Measurements from ENCODE around the gene DPH1.

DPH1 gene

GRCh38 chr17:1996800-1997288 is 33.1 kb upstream of the DPH1 start:
- no peak overlapping the region for H3K27ac ChIP-seq (ENCODE audit: extremely low read depth, low read depth, low read length)
- POLR2A ChIA-PET = interaction anchor here (0.7 to 1.2 kb wide), 4 partner anchors 13 to 161 kb away, joined by 3 to 8 read pairs (median 3); partner anchors contain the start of gene RTN4RL1
- TF ChIP-seq ZBTB6 (tag by site-specific recombination; IDR thresholded peaks at IDR 0.05) = no peak
- TF ChIP-seq GLIS1 (tag by site-specific recombination; IDR thresholded peaks at IDR 0.05) = peak; percentile 57
- peak; percentile 98 for TF ChIP-seq ZNF623 (tag by site-specific recombination; IDR thresholded peaks at IDR 0.05)
- CTCF ChIA-PET = interaction anchor here (1.3 to 1.4 kb wide), 2 partner anchors 29 to 88 kb away, joined by 5 read pairs; no protein-coding TSS in a partner anchor
- no peaks in the 10 kb centered on the region for H3K9me3 ChIP-seq (ENCODE audit: control insufficient read depth, insufficient read depth, low read depth, low read length)
- H3K4me1 ChIP-seq (ENCODE audit: control insufficient read depth, insufficient read depth, low read length) = peaks cover 15% of the 10 kb centered on the region
- no peak overlapping the region for H3K4me3 ChIP-seq (ENCODE audit: low read depth, low read length)
- H3K36me3 ChIP-seq (ENCODE audit: control insufficient read depth in 2 of 2, insufficient read depth in 1 of 2, low read length in 2 of 2) = no peaks in the 10 kb centered on the region

- H3K27ac ChIP-seq (ENCODE audit: extremely low read depth, low read depth, low read length) = peak overlapping the region; percentile 30; the same call in 1 of the 2 replicates
- no peaks in the 10 kb centered on the region for H3K9me3 ChIP-seq (ENCODE audit: control insufficient read depth, insufficient read depth, low read depth, low read length)
- H3K4me3 ChIP-seq (ENCODE audit: low read depth, low read length) = peak overlapping the region; percentile 11; the same call in 1 of the 2 replicates
- H3K36me3 ChIP-seq (ENCODE audit: control insufficient read depth in 2 of 2, insufficient read depth in 1 of 2, low read length in 2 of 2) = no peaks in the 10 kb centered on the region
- CTCF ChIA-PET = interaction anchor here (0.5 to 1.4 kb wide), 2 partner anchors 29 to 274 kb away, joined by 3 to 5 read pairs; no protein-coding TSS in a partner anchor
- peaks cover 15% of the 10 kb centered on the region for H3K4me1 ChIP-seq (ENCODE audit: control insufficient read depth, insufficient read depth, low read length)
- POLR2A ChIA-PET = interaction anchor here (0.7 to 1.2 kb wide), 3 partner anchors 13 to 16 kb away, joined by 3 to 8 read pairs (median 4); no protein-coding TSS in a partner anchor
- no peak for TF ChIP-seq ZFP69B (tag by site-specific recombination; IDR thresholded peaks at IDR 0.05)
- no peak for TF ChIP-seq ZNF621 (tag by site-specific recombination; IDR thresholded peaks at IDR 0.05)
- TF ChIP-seq ZNF335 (tag by site-specific recombination; conservative IDR thresholded peaks at IDR 0.05) = no peak
- TF ChIP-seq ZSCAN16 (tag by site-specific recombination; IDR thresholded peaks at IDR 0.05) = no peak
- TF ChIP-seq ZNF184 (tag by site-specific recombination; IDR thresholded peaks at IDR 0.05) = no peak
- no peak for TF ChIP-seq ZSCAN5A (tag by site-specific recombination; IDR thresholded peaks at IDR 0.05)
- no peak for TF ChIP-seq ZNF214 (tag by site-specific recombination; IDR thresholded peaks at IDR 0.05; ENCODE audit: borderline replicate concordance)
- no peak for TF ChIP-seq ZNF140 (tag by site-specific recombination; IDR thresholded peaks at IDR 0.05)
- TF ChIP-seq ZNF37A (tag by site-specific recombination; IDR thresholded peaks at IDR 0.05) = no peak
- TF ChIP-seq ZNF48 (tag by site-specific recombination; IDR thresholded peaks at IDR 0.05) = no peak
- no peak for TF ChIP-seq PRDM6 (tag by site-specific recombination; IDR thresholded peaks at IDR 0.05)
- TF ChIP-seq HOXC10 (CRISPR knock-in tag; IDR thresholded peaks at IDR 0.05) = no peak
- TF ChIP-seq ZNF138 (tag by site-specific recombination; IDR thresholded peaks at IDR 0.05; ENCODE audit: borderline replicate concordance) = no peak
- no peak for TF ChIP-seq YY2 (tag by site-specific recombination; IDR thresholded peaks at IDR 0.05)
- TF ChIP-seq ZNF24 (tag by site-specific recombination; IDR thresholded peaks at IDR 0.05) = peak; percentile 81
- TF ChIP-seq ZNF394 (tag by site-specific recombination; IDR thresholded peaks at IDR 0.05; ENCODE audit: borderline replicate concordance) = no peak
- TF ChIP-seq YY1 (tag by site-specific recombination; IDR thresholded peaks at IDR 0.05) = no peak
- TF ChIP-seq ZBTB1 (tag by site-specific recombination; IDR thresholded peaks at IDR 0.05) = no peak
- TF ChIP-seq ZNF600 (tag by site-specific recombination; IDR thresholded peaks at IDR 0.05) = peak; percentile 81
- TF ChIP-seq ZNF623 (tag by site-specific recombination; IDR thresholded peaks at IDR 0.05) = no peak
- no peak for TF ChIP-seq GLI4 (tag by site-specific recombination; IDR thresholded peaks at IDR 0.05)
- no peak for TF ChIP-seq REPIN1 (tag by site-specific recombination; IDR thresholded peaks at IDR 0.05; ENCODE audit: low read depth)
- TF ChIP-seq EGR2 (tag by site-specific recombination; IDR thresholded peaks at IDR 0.05; ENCODE audit: low read depth) = no peak; the same call in 1 of the 2 replicates
- peak; percentile 31; the same call in 1 of the 2 replicates for TF ChIP-seq WT1 (tag by site-specific recombination; IDR thresholded peaks at IDR 0.05)
- peak; percentile 37; the same call in 1 of the 2 replicates for TF ChIP-seq ZBTB48 (tag by site-specific recombination; IDR thresholded peaks at IDR 0.05)
- no peak for TF ChIP-seq ZNF404 (tag by site-specific recombination; IDR thresholded peaks at IDR 0.05)
- no peak for TF ChIP-seq BCL11B (tag by site-specific recombination; IDR thresholded peaks at IDR 0.05; ENCODE audit: low read depth)
- TF ChIP-seq ZNF266 (tag by site-specific recombination; IDR thresholded peaks at IDR 0.05; ENCODE audit: low read depth) = no peak
Measured at GRCh38 chr17:1997289-1997926, 32.5 kb upstream of the DPH1 start.

Measured in HEK293 (cell line).